H9 (cell line): ENCODE data around the gene WASHC2C. TPM values are rescaled to one million over a fixed set of nuclear protein-coding genes. Genes with fewer than 3 reads are reported as not detected.
"Not testable (repeated sequence)": the region's sequence is repeated elsewhere in the genome, so short reads cannot be mapped to it uniquely, and the experiment has no call there.

ENCODE experiments used
- DNase-seq: peaks from one replicate; pipeline ENCODE4 v3.0.0-alpha.2; 2017
- H2AFZ ChIP-seq: one replicate; pipeline ENCODE4 v1.6.1; 2013; ENCODE audit warnings: mild to moderate bottlenecking, low read length, control low read depth, moderate library complexity
- H2AK5ac ChIP-seq: 2 replicates; pipeline ENCODE4 v1.6.1; 2013; ENCODE audit warnings: low read length, control low read depth, mixed read lengths; ENCODE audit not compliant: insufficient read length
- H2BK120ac ChIP-seq: one replicate; pipeline ENCODE4 v1.6.1; 2013; ENCODE audit warnings: low read depth, mild to moderate bottlenecking, low read length, control low read depth, inconsistent platforms; ENCODE audit not compliant: poor library complexity, severe bottlenecking
- H2BK12ac ChIP-seq: 2 replicates; pipeline ENCODE4 v1.6.1; 2013; ENCODE audit warnings: low read length, control low read depth, mixed read lengths, low read depth; ENCODE audit not compliant: insufficient read length
- H2BK15ac ChIP-seq: 2 replicates; pipeline ENCODE4 v1.6.1; 2013; ENCODE audit warnings: low read depth, low read length, control low read depth
- H2BK20ac ChIP-seq: one replicate; pipeline ENCODE4 v1.6.1; 2013; ENCODE audit warnings: low read depth, mild to moderate bottlenecking, low read length, control low read depth, inconsistent platforms; ENCODE audit not compliant: poor library complexity, severe bottlenecking
- H2BK5ac ChIP-seq: 2 replicates; pipeline ENCODE4 v1.6.1; 2013; ENCODE audit warnings: low read length, control low read depth, mixed read lengths; ENCODE audit not compliant: insufficient read length
- H3K14ac ChIP-seq: 2 replicates; pipeline ENCODE4 v1.6.1; 2013; ENCODE audit warnings: low read length, control low read depth; ENCODE audit not compliant: insufficient read depth
- H3K18ac ChIP-seq: 2 replicates; pipeline ENCODE4 v1.6.1; 2013; ENCODE audit warnings: low read depth, mild to moderate bottlenecking, mixed read lengths, low read length, control low read depth; ENCODE audit not compliant: insufficient read length
- H3K23ac ChIP-seq: 2 replicates; pipeline ENCODE4 v1.6.1; 2013; ENCODE audit warnings: low read length, control low read depth, mixed read lengths, low read depth; ENCODE audit not compliant: insufficient read length
- H3K23me2 ChIP-seq: 2 replicates; pipeline ENCODE4 v1.6.1; 2013; ENCODE audit warnings: low read depth, mild to moderate bottlenecking, mixed read lengths, low read length, control low read depth; ENCODE audit not compliant: insufficient read length, poor library complexity, severe bottlenecking
- H3K27ac ChIP-seq: 2 replicates; pipeline ENCODE4 v1.5.1; 2013; ENCODE audit warnings: low read length, control low read depth, mixed read lengths, low read depth; ENCODE audit not compliant: insufficient read length
- H3K27me3 ChIP-seq: 2 replicates; pipeline ENCODE4 v1.6.1; 2013; ENCODE audit warnings: low read length, control low read depth, inconsistent platforms; ENCODE audit not compliant: insufficient read depth
- H3K4ac ChIP-seq: 2 replicates; pipeline ENCODE4 v1.6.1; 2013; ENCODE audit warnings: low read depth, mild to moderate bottlenecking, control low read depth, inconsistent platforms, low read length, moderate library complexity
- H3K4me1 ChIP-seq: 2 replicates; pipeline ENCODE4 v1.6.1; 2013; ENCODE audit warnings: low read length, control low read depth, inconsistent platforms; ENCODE audit not compliant: insufficient read depth
- H3K4me2 ChIP-seq: 2 replicates; pipeline ENCODE4 v1.6.1; 2013; ENCODE audit warnings: low read length, control low read depth, mixed read lengths; ENCODE audit not compliant: insufficient read length, insufficient read depth
- H3K56ac ChIP-seq: 2 replicates; pipeline ENCODE4 v1.6.1; 2013; ENCODE audit warnings: low read depth, mild to moderate bottlenecking, mixed read lengths, low read length, control low read depth; ENCODE audit not compliant: insufficient read length
- H3K79me1 ChIP-seq: 2 replicates; pipeline ENCODE4 v1.6.1; 2013; ENCODE audit warnings: low read depth, mild to moderate bottlenecking, moderate library complexity, low read length, control low read depth, inconsistent platforms; ENCODE audit not compliant: insufficient read depth, poor library complexity, severe bottlenecking
- H3K79me2 ChIP-seq: 2 replicates; pipeline ENCODE4 v1.6.1; 2013; ENCODE audit warnings: low read length, control low read depth, inconsistent platforms; ENCODE audit not compliant: insufficient read depth
- H3K9ac ChIP-seq: 2 replicates; pipeline ENCODE4 v1.6.1; 2013; ENCODE audit warnings: low read length, control low read depth, mixed read lengths; ENCODE audit not compliant: insufficient read length; ENCODE audit errors: extremely low read depth
- H3K9me3 ChIP-seq: one replicate; pipeline ENCODE4 v1.6.1; 2013; ENCODE audit warnings: low read depth, low read length, inconsistent platforms; ENCODE audit not compliant: control insufficient read depth
- H3T11ph ChIP-seq: one replicate; pipeline ENCODE4 v1.6.1; 2013; ENCODE audit warnings: mild to moderate bottlenecking, low read length, control low read depth, inconsistent platforms
- H4K20me1 ChIP-seq: one replicate; pipeline ENCODE4 v1.6.1; 2013; ENCODE audit not compliant: control insufficient read depth, insufficient read length, insufficient read depth
- H4K5ac ChIP-seq: 2 replicates; pipeline ENCODE4 v1.6.1; 2013; ENCODE audit warnings: low read depth, mild to moderate bottlenecking, mixed read lengths, low read length, control low read depth; ENCODE audit not compliant: insufficient read length
- H4K8ac ChIP-seq: replicated peaks from 2 replicates; pipeline ENCODE4 v1.6.1; 2013; ENCODE audit warnings: low read length, control low read depth, mixed read lengths, low read depth; ENCODE audit not compliant: insufficient read length
- H4K91ac ChIP-seq: 2 replicates; pipeline ENCODE4 v1.6.1; 2013; ENCODE audit warnings: low read depth, mild to moderate bottlenecking, moderate library complexity, mixed read lengths, low read length, control low read depth; ENCODE audit not compliant: insufficient read length
- H3K27ac Mint-ChIP-seq, 3 experiments: 2 replicates in 2 of 3; 3 replicates in 1 of 3; pipeline ENCODE4 v1.8.0; 2020 to 2021; ENCODE audit warnings: mixed read lengths in 3 of 3, mild to moderate bottlenecking in 1 of 3, moderate library complexity in 1 of 3
- H3K27me3 Mint-ChIP-seq: 2 replicates; pipeline ENCODE4 v1.8.0; 2021; ENCODE audit warnings: low read depth, mild to moderate bottlenecking, moderate library complexity, mixed read lengths
- H3K36me3 Mint-ChIP-seq, 3 experiments: 2 replicates in 2 of 3; 3 replicates in 1 of 3; pipeline ENCODE4 v1.8.0; 2020 to 2021; ENCODE audit warnings: low read depth in 3 of 3, mixed read lengths in 3 of 3; ENCODE audit not compliant: insufficient read depth in 1 of 3
- H3K4me1 Mint-ChIP-seq, 2 experiments: 2 replicates each; pipeline ENCODE4 v1.8.0; 2020; ENCODE audit warnings: mixed read lengths in 2 of 2
- H3K4me3 Mint-ChIP-seq, 2 experiments: 2 replicates in 1 of 2; 3 replicates in 1 of 2; pipeline ENCODE4 v1.8.0; 2020 to 2021; ENCODE audit warnings: mild to moderate bottlenecking in 2 of 2, mixed read lengths in 2 of 2, moderate library complexity in 1 of 2
- H3K9me3 Mint-ChIP-seq, 2 experiments: 2 replicates in 1 of 2; 3 replicates in 1 of 2; pipeline ENCODE4 v1.8.0; 2020; ENCODE audit warnings: mild to moderate bottlenecking in 2 of 2, mixed read lengths in 2 of 2, moderate library complexity in 1 of 2
- WGBS: extraction: QIAGEN DNeasy Blood & Tissue Kit; methylation state at CpG from one replicate; pipeline ENCODE4 v1.1.7; 2013; ENCODE audit warnings: missing lambda C conversion rate, low lambda C conversion rate, mixed read lengths; ENCODE audit not compliant: insufficient read length; ENCODE audit errors: extremely low coverage; 5-methylcytosine and 5-hydroxymethylcytosine counted together
- total RNA-seq: library from RNA; stranded (reverse); gene quantifications from 2 replicates; pipeline ENCODE4 v1.2.1, GENCODE V29; 2021

WASHC2C gene
- total RNA-seq, 1 experiment from 2014 or later = 36.7 TPM

DNA sequence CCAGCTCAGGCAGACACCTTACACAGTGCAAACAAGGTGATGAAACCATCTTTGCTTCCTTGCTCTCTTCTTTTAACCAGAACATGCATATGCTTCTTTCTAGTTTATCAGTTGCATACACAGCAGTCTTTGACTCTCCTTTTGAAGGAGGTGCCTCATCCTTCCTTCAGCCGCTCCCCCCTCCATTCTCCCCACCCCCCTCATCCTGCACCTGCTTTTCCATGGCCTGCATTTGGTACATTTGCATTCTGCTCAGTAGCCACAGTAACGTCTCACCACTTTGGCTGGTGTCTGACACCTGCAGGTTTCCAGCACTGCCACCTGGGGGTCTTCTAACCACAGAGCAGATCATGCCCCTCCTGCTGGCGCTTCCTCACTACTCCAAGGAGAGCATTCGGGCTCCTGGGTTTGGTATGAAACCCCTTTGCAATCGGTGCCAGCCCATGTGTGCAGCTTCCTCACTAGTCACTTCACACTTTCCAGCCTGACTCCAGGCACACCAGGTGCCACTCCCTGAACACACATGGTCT lies 60.2 kb downstream of the WASHC2C start:
- not testable (repeated sequence) for H3K14ac ChIP-seq, H3K27me3 Mint-ChIP-seq, H3K23ac ChIP-seq, H4K20me1 ChIP-seq, H3K9me3 Mint-ChIP-seq, H3K18ac ChIP-seq, H3K4ac ChIP-seq, H3K9ac ChIP-seq, H3T11ph ChIP-seq, H3K79me2 ChIP-seq, H3K4me1 Mint-ChIP-seq, H3K9me3 ChIP-seq, H2BK5ac ChIP-seq, H3K27ac ChIP-seq, H3K79me1 ChIP-seq, H2BK20ac ChIP-seq, H2AFZ ChIP-seq, H2BK15ac ChIP-seq, H3K4me1 ChIP-seq, H2AK5ac ChIP-seq, H2BK120ac ChIP-seq, H2BK12ac ChIP-seq, H3K4me3 Mint-ChIP-seq, H4K91ac ChIP-seq, H4K8ac ChIP-seq, H3K23me2 ChIP-seq, DNase-seq, H3K27me3 ChIP-seq, H3K4me2 ChIP-seq, H4K5ac ChIP-seq, H3K56ac ChIP-seq
- WGBS = no CpG with 5 or more reads among the region's 5 CpGs
- H3K36me3 Mint-ChIP-seq = peaks cover 8 to 23% (median 23%) of the 10 kb centered on the region in 3 experiments; a peak in 6 of 7 replicates
- H3K27ac Mint-ChIP-seq = peak overlapping the region in 1 of 3 experiments; percentile 73; a peak in 2 of 7 replicates

DNA sequence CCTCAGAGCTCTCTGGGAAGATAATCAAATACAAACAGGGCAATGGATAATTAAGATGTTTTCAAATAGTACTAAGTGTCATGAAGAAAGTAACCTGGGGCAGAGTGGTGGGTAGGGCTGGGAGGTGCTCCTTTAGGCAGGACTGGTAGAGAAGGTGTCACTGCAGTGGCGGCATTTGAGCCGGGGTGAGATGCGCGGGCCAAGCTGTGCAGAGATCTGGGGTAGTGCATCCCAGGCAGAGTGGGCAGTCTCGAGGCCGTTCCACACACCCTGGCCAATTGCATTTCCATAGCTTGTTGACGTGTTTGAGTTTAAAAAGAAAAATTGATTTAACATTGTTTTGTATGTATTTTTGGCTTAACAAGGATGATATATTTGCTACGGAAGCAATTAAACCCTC lies 62.9 kb downstream of the WASHC2C start:
- not testable (repeated sequence) for H3K9me3 Mint-ChIP-seq, H3K9me3 ChIP-seq, H2BK12ac ChIP-seq, H3K27me3 ChIP-seq, H4K8ac ChIP-seq, H3K9ac ChIP-seq, H3K56ac ChIP-seq, H3K79me1 ChIP-seq, H4K91ac ChIP-seq, H4K5ac ChIP-seq, DNase-seq, H3K23ac ChIP-seq, H3K4me3 Mint-ChIP-seq, H3T11ph ChIP-seq, H2BK5ac ChIP-seq, H2BK120ac ChIP-seq, H3K4me2 ChIP-seq, H2BK20ac ChIP-seq, H3K27ac Mint-ChIP-seq, H4K20me1 ChIP-seq, H3K4ac ChIP-seq, H3K79me2 ChIP-seq, H3K14ac ChIP-seq, H3K18ac ChIP-seq, H3K4me1 ChIP-seq, H2AK5ac ChIP-seq, H3K27ac ChIP-seq, H3K27me3 Mint-ChIP-seq, H3K23me2 ChIP-seq, H2AFZ ChIP-seq, H3K4me1 Mint-ChIP-seq, H2BK15ac ChIP-seq
- WGBS = no CpG with 5 or more reads among the region's 8 CpGs
- peaks cover 9 to 23% (median 20%) of the 10 kb centered on the region in 3 experiments; a peak in 6 of 7 replicates for H3K36me3 Mint-ChIP-seq
